Stimulated activated CD8-positive, alpha-beta memory T cell treated with anti-CD3 and anti-CD28 coated beads, Interleukin-15, amount 100 ng/mL, for 1 hour (primary cell): ENCODE measurements around the gene JDP2.
"Not testable (repeated sequence)": the region's sequence is repeated elsewhere in the genome, so short reads cannot be mapped to it uniquely, and the experiment has no call there.

Experiments
- DNase-seq: peaks from one replicate; pipeline ENCODE4 v3.0.0-alpha.2; 2020; ENCODE audit warnings: low read depth

The JDP2 gene

DNA sequence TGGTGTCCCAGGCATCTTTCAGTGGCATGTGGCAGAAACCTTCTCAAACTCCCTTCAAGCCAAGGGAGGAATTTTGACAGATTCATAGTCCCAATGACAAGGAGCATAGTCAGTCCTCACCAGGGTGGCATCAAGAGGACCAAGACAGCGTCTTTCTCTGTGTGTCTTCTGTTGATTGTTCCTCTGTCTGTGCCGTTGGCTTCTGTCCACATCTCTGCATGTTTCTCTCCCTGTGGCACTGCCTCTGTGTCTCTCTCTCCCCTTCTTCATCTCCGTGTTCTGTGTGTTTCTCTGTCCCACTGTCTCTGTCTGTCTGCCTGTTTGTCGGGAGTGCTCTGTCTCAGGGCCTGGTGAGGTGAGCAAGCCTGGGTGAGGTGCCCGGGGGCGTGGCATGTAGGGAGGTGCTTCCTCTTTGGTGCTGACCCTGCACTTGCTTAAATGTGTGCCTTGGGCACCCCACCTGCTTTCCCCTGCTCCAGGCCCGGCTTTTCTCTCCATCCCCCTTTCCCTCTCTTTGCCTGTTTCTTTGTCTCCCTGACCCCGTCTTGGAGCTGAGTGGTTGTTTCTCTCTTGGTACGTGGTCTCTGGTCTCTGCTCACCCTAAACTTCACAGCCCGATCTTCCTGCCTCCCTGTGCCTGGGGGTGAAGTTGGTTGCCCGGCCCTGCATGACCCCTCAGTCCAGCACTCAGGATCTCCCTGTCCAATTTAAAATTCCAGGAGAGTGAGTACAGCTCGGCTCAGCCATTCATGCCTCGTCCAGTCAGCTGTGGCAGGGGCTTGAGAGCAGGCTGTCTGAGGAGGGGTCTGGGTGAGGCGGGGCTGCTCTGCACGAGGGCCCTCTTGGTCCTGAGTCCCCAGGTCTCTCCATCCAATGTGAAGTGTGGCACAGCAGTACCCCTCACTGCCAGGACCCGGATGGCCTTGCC is 28.5 kb downstream of the JDP2 start:
- DNase-seq: no peak

DNA sequence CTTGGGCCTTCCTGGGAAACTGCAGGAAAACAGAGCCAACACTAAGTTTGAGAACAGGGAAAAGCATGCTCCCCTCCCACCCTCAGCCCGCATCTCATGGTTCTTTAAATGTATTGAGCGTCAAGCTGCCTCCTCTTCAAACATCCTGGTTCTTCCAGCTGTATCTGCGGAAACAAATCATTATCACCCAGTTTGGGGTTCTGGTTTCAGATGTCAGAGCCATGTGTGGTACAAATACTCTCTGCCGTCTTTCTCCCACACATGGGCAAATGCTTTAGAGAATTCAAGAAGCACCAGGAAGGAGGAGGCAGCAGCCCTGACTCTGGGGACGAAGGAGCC is 29.1 kb downstream of the JDP2 start:
- no peak for DNase-seq

DNA sequence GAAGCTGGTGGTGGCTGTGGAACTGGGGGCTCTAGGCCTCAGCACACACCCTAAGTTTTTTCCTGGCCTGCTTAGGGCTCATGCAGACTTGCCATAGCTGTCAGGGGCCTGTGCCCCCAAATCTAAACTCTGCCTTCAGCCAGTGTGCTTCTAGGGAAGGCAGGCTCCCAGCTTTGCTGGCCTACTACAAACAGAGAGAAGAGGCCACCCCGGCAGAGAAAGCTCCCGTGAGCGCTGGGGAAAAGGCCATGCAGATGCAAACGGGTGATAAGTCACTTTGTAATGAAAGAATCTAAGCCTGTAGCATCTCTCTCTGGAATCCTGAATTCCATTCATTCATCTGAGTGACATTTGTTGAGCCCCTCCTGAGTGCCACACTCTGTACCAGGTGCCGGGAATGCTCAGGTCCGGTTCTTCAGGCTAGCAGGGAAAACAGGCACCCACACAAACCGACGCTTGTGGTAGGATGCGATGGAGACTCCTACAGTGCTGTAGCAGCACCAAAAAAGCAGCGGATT is 29.9 kb downstream of the JDP2 start:
- no peak for DNase-seq

DNA sequence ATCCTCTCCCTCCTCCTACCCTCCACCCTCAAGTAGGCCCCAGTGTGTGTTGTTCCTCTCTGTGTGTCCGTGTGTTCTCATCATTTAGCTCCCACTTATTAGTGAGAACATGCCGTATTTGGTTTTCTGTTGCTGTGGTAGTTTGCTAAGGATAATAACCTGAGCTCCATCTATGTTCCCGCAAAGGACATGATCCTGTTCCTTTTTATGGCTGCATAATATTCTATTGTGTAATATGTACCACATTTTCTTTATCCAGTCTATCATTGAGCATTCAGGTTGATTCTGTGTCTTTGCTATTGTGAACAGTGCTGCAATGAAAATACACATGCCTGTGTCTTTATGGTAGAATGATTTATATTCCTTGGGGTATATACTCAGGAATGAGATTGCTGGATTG is 30.5 kb downstream of the JDP2 start:
- no peak for DNase-seq

DNA sequence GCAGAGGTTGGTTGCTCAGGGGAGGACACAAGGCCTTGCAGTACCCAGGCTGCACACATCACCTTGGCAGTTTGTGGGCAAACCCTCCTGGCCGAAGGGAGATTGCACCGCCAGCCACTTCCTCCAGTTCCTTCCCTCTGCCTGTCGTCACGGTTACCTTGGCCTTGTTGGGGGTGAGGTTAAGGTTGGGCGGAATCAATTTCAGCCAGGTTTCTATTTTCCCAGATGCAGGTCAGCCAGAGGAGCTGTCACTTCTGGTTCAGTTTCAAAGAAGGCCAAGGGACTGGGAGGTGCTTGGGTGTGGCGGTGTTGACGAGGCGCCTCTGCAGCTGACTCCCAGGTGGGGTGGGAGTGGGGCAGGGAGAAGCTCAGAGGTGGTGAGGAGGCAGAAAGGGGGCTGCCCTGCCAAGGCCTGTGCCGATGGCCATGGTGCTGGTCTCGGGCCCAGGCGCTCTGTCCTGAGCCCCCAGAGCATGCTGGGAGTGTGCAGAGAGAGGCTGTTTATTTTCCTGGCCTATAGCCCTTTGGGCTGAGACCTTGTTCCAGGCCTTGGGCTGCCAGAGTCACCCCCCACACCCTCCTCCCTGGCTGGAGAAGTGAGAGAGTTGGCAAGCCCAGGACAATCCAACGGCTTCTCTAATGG is 31.4 kb downstream of the JDP2 start:
- DNase-seq: no peak

GRCh38 chr14:75459791-75460190 is 32.0 kb downstream of the JDP2 start:
- DNase-seq: no peak

- no peak for DNase-seq
Observed at GRCh38 chr14:75460394-75460793, 32.6 kb downstream of the JDP2 start.

DNA sequence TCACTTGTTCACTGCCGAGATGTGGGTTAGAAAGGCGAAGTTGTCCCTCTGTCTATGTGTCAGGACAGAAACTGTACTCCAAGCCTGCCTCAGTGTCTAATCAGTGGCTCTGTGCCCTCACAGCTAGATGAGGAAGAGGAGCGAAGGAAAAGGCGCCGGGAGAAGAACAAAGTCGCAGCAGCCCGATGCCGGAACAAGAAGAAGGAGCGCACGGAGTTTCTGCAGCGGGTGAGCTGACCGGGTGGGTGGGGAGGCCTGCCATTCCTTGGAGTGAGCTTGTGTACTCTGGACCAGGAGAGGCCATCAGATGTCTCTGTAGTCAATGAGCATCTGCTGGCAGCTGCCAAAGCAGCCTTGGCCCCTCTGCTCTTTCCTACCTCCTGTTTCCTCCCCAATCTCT is 33.5 kb downstream of the JDP2 start:
- DNase-seq: no peak

GRCh38 chr14:75461755-75462349 is 34.0 kb downstream of the JDP2 start:
- DNase-seq: no peak

DNA sequence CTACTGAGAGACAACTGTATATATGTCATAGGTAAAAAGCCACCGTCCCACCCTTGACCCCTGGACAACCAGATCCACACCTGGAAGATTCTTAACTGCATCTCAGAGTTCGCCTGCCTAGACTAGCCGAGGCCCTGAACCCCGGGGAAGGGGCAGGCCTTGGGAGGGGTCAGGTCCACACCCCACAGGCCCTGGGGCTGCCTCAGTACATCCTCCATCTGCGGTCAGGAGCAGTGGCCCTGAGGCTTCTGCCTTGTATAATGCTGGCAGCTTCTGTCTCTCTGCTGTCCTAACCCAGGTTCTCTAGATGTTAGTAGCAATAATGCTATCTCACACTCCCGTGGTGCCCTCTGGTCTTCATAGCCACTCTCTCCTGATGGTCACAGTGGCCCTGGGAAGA is 36.8 kb downstream of the JDP2 start:
- no peak for DNase-seq

GRCh38 chr14:75467763-75468162 is 39.9 kb downstream of the JDP2 start:
- DNase-seq: no peak

GRCh38 chr14:75469164-75469563 is 41.3 kb downstream of the JDP2 start:
- no peak for DNase-seq

DNA sequence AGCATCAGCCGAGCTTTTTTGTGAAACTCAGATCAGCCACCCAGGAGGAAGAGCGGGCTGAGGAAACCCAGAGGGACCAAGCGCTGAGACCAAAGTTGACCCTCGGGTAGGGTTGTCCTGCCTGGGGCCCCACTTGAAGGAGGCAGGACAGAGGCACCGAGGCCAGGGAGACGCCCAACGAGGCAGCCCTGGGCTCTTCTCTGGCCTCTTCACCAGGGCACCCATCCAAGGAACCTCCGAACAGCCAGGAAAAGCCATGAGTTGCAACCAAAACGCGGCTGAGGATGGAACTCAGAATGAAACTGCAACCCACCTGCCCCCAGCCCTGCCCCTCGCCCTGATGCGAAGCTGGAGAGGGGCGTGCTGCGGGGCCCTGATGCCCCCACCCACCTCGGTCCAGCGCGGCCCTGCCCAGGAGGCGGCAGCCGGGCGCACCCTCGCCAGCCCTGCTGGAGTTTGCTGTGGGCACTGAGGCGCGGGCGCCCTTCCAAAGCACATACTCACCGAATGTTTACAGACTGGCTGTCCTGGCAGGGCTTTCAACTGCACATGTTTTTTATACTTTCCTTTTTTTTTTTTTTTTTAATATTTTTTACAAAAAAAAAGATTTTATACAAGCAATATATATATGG is 41.9 kb downstream of the JDP2 start:
- no peak for DNase-seq

DNA sequence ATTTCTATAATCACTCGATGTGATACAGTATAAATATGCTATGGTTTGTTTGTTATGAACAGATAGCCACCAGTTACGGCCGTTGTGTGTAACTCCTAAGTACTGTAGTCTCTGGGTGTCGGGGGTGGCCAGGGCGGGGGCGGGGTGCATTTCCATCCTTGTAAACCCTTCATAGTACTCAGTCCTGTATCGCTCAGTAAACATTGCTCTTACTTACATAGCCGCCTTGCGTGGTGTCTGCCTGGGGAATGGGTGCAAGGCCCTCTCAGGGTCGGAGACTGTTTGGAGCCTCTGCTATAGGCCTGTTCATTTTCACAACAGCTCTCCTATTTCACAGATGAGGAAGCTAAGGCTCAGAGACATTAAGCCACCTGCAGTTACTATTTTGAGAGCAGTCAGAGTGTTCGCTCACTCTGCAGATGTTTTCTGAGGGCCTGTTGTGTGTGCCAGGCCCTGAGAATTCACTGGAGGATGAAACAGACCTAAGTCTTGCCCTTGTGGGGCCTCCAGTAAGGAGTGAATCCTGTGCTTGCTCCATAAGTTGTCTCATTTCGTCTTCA is 42.5 kb downstream of the JDP2 start:
- no peak for DNase-seq

GRCh38 chr14:75471059-75471458 is 43.2 kb downstream of the JDP2 start:
- no peak for DNase-seq

DNA sequence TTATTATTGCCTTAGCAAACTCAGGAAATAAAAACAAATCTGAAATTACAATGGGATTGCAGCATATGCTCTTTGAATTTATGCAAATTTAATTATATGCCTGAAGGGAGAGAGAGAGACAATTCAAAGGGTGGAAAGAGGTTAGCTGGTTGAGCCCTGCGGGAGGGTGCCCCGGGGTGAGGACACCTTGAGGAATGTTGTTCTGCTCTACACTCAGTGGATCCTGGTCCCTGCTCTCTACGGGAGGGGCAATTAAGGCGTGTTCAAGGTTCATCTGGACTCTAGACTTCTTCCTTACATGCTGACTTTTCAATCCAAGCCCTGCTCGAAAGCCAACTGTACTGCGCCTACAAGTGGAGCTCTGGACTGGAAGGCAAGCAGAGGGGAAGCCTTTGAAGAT is 46.3 kb downstream of the JDP2 start:
- not testable (repeated sequence) for DNase-seq

GRCh38 chr14:75476274-75476995 is 48.6 kb downstream of the JDP2 start:
- DNase-seq: no peak

- no peak for DNase-seq
Observed at GRCh38 chr14:75477881-75478280, 50.1 kb downstream of the JDP2 start.

DNA sequence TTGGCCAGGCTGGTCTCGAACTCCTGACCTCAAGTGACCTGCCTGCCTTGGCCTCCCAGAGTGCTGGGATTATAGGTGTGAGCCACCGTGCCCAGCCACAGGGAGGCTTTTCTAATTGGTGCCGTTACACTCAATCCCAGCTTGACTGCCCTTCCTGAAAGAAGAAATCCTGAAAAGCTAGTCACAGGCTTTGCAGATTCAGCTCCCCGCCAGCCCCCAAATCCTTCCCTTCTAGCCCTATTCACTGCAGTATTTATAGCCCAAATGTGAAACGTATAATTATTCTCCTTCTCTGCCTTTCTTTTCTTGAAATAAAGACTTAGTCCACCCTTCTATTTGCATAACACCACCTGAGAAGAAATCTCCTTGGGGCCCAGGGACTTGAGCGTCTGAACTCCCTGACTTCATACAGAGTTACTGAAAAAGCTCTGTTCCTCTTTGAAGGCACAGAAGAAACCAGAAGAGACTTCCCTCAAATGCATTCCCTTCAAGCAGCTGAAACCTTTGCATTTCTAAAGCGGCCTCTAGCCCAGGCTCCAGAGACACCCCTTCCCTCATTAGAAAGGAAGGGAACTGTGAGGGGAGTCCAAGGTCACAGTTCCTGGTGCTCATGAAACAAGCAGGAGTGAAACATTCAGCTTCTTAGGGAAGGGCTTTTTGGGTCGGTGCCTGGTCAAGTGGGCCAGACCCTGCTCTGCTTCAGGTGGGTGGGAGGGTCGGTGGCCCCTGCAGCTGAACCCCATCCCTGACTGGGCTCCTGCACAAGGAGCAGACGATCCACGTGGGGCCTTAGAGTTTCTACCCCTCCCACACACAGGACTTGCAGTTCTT is 52.2 kb downstream of the JDP2 start:
- no peak for DNase-seq

- no peak for DNase-seq
Observed at GRCh38 chr14:75482366-75482765, 54.5 kb downstream of the JDP2 start.
